B cell (primary cell): ENCODE data around the gene SRGAP2B. TPM values are rescaled to one million over a fixed set of nuclear protein-coding genes. Genes with fewer than 3 reads are reported as not detected.
"Not testable (repeated sequence)": the region's sequence is repeated elsewhere in the genome, so short reads cannot be mapped to it uniquely, and the experiment has no call there.

Source experiments
- ATAC-seq: fragments of 200-7000 bp; cut with Tn5 transposase; one replicate; pipeline ENCODE4 v1.10.0; 2021; ENCODE audit warnings: low read depth, mild to moderate bottlenecking, moderate number of reproducible peaks, moderate library complexity
- CTCF ChIA-PET: fragments of 350-600 bp; sonication (Branson Sonifier 250); formaldehyde crosslinking; loops from one replicate; lab custom pipeline; 2021; ENCODE audit warnings: antibody characterized with exemption, inconsistent platforms; lab: Charles Lee
- POLR2A ChIA-PET: fragments of 350-600 bp; sonication (Branson Sonifier 250); formaldehyde crosslinking; loops from one replicate; lab custom pipeline; 2021; ENCODE audit warnings: antibody characterized with exemption; lab: Charles Lee
- DNase-seq: peaks from one replicate; pipeline ENCODE4 v3.0.0; 2013
- H2AFZ ChIP-seq: 2 replicates; pipeline ENCODE4 v1.6.1; 2012; ENCODE audit warnings: mild to moderate bottlenecking, low read depth, low read length; ENCODE audit not compliant: insufficient read depth, poor library complexity, severe bottlenecking
- H3K27ac ChIP-seq, 2 donors: 1 replicate in 1 of 2; 2 replicates in 1 of 2; pipeline ENCODE4 v1.5.1; 2012 to 2013; ENCODE audit warnings: low read length in 2 of 2, mild to moderate bottlenecking in 2 of 2, moderate library complexity in 1 of 2
- H3K27me3 ChIP-seq, 4 experiments: fragments of 200-600 bp in 1 of 4; sonication (generic) in 1 of 4; replicated peaks in 1 of 4; 1 replicate in 2 of 4; 2 replicates in 2 of 4; pipeline versions ENCODE4 v1.6.1 to v1.7.0; 2013 to 2016; ENCODE audit warnings: low read length in 3 of 4, mild to moderate bottlenecking in 2 of 4, mixed read lengths in 1 of 4, moderate library complexity in 1 of 4; ENCODE audit not compliant: insufficient read depth in 4 of 4, control insufficient read depth in 3 of 4; ENCODE audit errors: control extremely low read depth in 1 of 4
- H3K36me3 ChIP-seq, 2 experiments: replicated peaks in 1 of 2; 1 replicate in 1 of 2; 2 replicates in 1 of 2; pipeline versions ENCODE4 v1.6.1 to v1.7.1; 2013; ENCODE audit warnings: low read length in 1 of 2; ENCODE audit not compliant: insufficient read depth in 2 of 2, control insufficient read depth in 1 of 2; ENCODE audit errors: control extremely low read depth in 1 of 2, extremely low read depth in 1 of 2
- H3K4me1 ChIP-seq, 2 donors: fragments of 200-600 bp in 1 of 2; sonication (generic) in 1 of 2; 1 replicate in 1 of 2; 2 replicates in 1 of 2; pipeline versions ENCODE4 v1.5.1 to v1.6.1; 2013 to 2017; ENCODE audit warnings: low read length in 2 of 2; ENCODE audit not compliant: control insufficient read depth in 2 of 2, insufficient read depth in 2 of 2
- H3K4me2 ChIP-seq: replicated peaks from 2 replicates; pipeline ENCODE3; 2012; ENCODE audit warnings: mild to moderate bottlenecking, low read depth, low read length; ENCODE audit not compliant: poor library complexity, severe bottlenecking
- H3K4me3 ChIP-seq, 5 experiments: fragments of 200-600 bp in 1 of 5; sonication (generic) in 1 of 5; 1 replicate in 3 of 5; 2 replicates in 2 of 5; pipeline versions ENCODE4 v1.5.1 to v1.7.0; 2011 to 2016; ENCODE audit warnings: low read length in 4 of 5, mild to moderate bottlenecking in 4 of 5, low read depth in 2 of 5, control low read depth in 1 of 5, moderate library complexity in 1 of 5; ENCODE audit not compliant: insufficient read depth in 1 of 5; ENCODE audit errors: control extremely low read depth in 1 of 5, extremely low read depth in 1 of 5
- H3K79me2 ChIP-seq: fragments of 200-600 bp; sonication (generic); one replicate; pipeline ENCODE4 v1.6.0; 2016; ENCODE audit warnings: low read length; ENCODE audit not compliant: control insufficient read depth, insufficient read depth
- H3K9ac ChIP-seq: fragments of 200-600 bp; sonication (generic); 2 replicates; pipeline ENCODE4 v1.6.1; 2017; ENCODE audit warnings: mild to moderate bottlenecking, low read length, moderate library complexity
- H3K9me3 ChIP-seq, 3 donors: one replicate each; pipeline versions ENCODE4 v1.6.1 to v1.7.1; 2013; ENCODE audit warnings: low read length in 2 of 3; ENCODE audit not compliant: control insufficient read depth in 2 of 3, insufficient read depth in 1 of 3; ENCODE audit errors: control extremely low read depth in 1 of 3
- H4K20me1 ChIP-seq: 2 replicates; pipeline ENCODE4 v1.6.0; 2012; ENCODE audit warnings: mild to moderate bottlenecking, low read length; ENCODE audit not compliant: insufficient read depth, control insufficient read depth, poor library complexity, severe bottlenecking
- H3K27ac Mint-ChIP-seq: one replicate; pipeline ENCODE4 v1.8.0; 2021; ENCODE audit warnings: mixed read lengths
- H3K27me3 Mint-ChIP-seq: one replicate; pipeline ENCODE4 v1.8.0; 2021; ENCODE audit warnings: mixed read lengths
- H3K4me1 Mint-ChIP-seq: one replicate; pipeline ENCODE4 v1.8.0; 2021; ENCODE audit warnings: mixed read lengths
- H3K4me3 Mint-ChIP-seq: one replicate; pipeline ENCODE4 v1.8.0; 2021; ENCODE audit warnings: mixed read lengths
- H3K9me3 Mint-ChIP-seq: one replicate; pipeline ENCODE4 v1.8.0; 2022; ENCODE audit warnings: mixed read lengths; ENCODE audit not compliant: insufficient read depth
- WGBS: methylation state at CpG from one replicate; pipeline ENCODE4 v1.1.5; 2013; ENCODE audit warnings: missing lambda C conversion rate; ENCODE audit not compliant: insufficient coverage; 5-methylcytosine and 5-hydroxymethylcytosine counted together
- intact Hi-C: fragments of 100-400 bp; cut with micrococcal nuclease; formaldehyde crosslinking; loops from one replicate; pipeline ENCODE4 v1.10.0; 2022
- polyA plus RNA-seq: library from polyadenylated mRNA; depleted of rRNA; stranded (reverse); fragments of >200 nt; gene quantifications from 2 replicates; pipeline ENCODE4 v1.2.3, GENCODE V29; 2012
- total RNA-seq, 2 donors: library from RNA; stranded (reverse); fragments of 120-200 nt in 1 of 2; gene quantifications; 1 replicate in 1 of 2; 2 replicates in 1 of 2; pipeline versions ENCODE4 v1.2.3 to v1.2.4, GENCODE V29; 2013 to 2022

SRGAP2B gene
- total and polyA plus RNA-seq, 2 donors (not counting 1 experiment from before 2014, with no cell fraction given): 3.0 to 36.5 TPM

- H3K9me3 ChIP-seq, H2AFZ ChIP-seq, H3K27me3 ChIP-seq, H3K36me3 ChIP-seq, H3K9me3 Mint-ChIP-seq, H3K9ac ChIP-seq, H3K4me2 ChIP-seq, H3K4me3 Mint-ChIP-seq, H4K20me1 ChIP-seq, ATAC-seq, intact Hi-C loops, DNase-seq, H3K27ac Mint-ChIP-seq, CTCF ChIA-PET, POLR2A ChIA-PET, H3K4me1 ChIP-seq, H3K79me2 ChIP-seq, H3K4me1 Mint-ChIP-seq, H3K27me3 Mint-ChIP-seq, H3K4me3 ChIP-seq, H3K27ac ChIP-seq: not testable (repeated sequence)
- WGBS: no CpG with 5 or more reads among the region's 2 CpGs
These were observed 8.2 kb upstream of the SRGAP2B start for GRCh38 chr1:145103294-145103693.

- ATAC-seq, H3K9me3 ChIP-seq, H3K9ac ChIP-seq, DNase-seq, H3K4me3 ChIP-seq, H3K27ac Mint-ChIP-seq, intact Hi-C loops, H3K27ac ChIP-seq, H3K9me3 Mint-ChIP-seq, POLR2A ChIA-PET, H4K20me1 ChIP-seq, H3K4me1 Mint-ChIP-seq, H3K79me2 ChIP-seq, CTCF ChIA-PET, H3K4me3 Mint-ChIP-seq, H3K4me2 ChIP-seq, H3K36me3 ChIP-seq, H3K4me1 ChIP-seq, H2AFZ ChIP-seq, H3K27me3 Mint-ChIP-seq, H3K27me3 ChIP-seq: not testable (repeated sequence)
- no CpG with 5 or more reads among the region's 1 CpG for WGBS
These were observed 6.6 kb upstream of the SRGAP2B start for GRCh38 chr1:145101725-145102124.

GRCh38 chr1:145094655-145095211, 395 bp downstream of the SRGAP2B start:
- H3K4me1 Mint-ChIP-seq, H3K9me3 Mint-ChIP-seq, H3K36me3 ChIP-seq, H3K27me3 ChIP-seq, H3K4me2 ChIP-seq, H3K79me2 ChIP-seq, DNase-seq, H3K27ac ChIP-seq, H2AFZ ChIP-seq, H3K9ac ChIP-seq, H3K27me3 Mint-ChIP-seq, H4K20me1 ChIP-seq, POLR2A ChIA-PET, intact Hi-C loops, H3K4me1 ChIP-seq, CTCF ChIA-PET, H3K27ac Mint-ChIP-seq, H3K9me3 ChIP-seq: not testable (repeated sequence)
- WGBS: no CpG with 5 or more reads among the region's 46 CpGs
- H3K4me3 ChIP-seq: peak overlapping the region in 3 of 5 experiments; percentile 31 to 48 (median 39)
- ATAC-seq: peak; percentile 0
- H3K4me3 Mint-ChIP-seq: peak overlapping the region; percentile 59

GRCh38 chr1:145093517-145094149, 1.5 kb downstream of the SRGAP2B start:
- ATAC-seq, H3K9me3 Mint-ChIP-seq, intact Hi-C loops, H3K79me2 ChIP-seq, H2AFZ ChIP-seq, H3K9me3 ChIP-seq, H3K27me3 Mint-ChIP-seq, H3K4me1 Mint-ChIP-seq, H3K4me1 ChIP-seq, H3K9ac ChIP-seq, H3K27ac ChIP-seq, H3K36me3 ChIP-seq, H3K4me2 ChIP-seq, H4K20me1 ChIP-seq, H3K27me3 ChIP-seq, POLR2A ChIA-PET, CTCF ChIA-PET: not testable (repeated sequence)
- peak; percentile 22 for DNase-seq
- peak overlapping the region; percentile 78 for H3K27ac Mint-ChIP-seq
- H3K4me3 Mint-ChIP-seq: peak overlapping the region; percentile 94
- peak overlapping the region in 3 of 5 experiments; percentile 15 to 41 (median 30) for H3K4me3 ChIP-seq
- WGBS: 0% methylated on average over 12 of the region's 47 CpGs
